K562 (cell line): ENCODE results near the gene KLKB1.

Experiments used
- CTCF ChIP-seq, 3 experiments: IDR thresholded peaks in 2 of 3; conservative IDR thresholded peaks in 1 of 3; 2 replicates each; pipeline ENCODE4 v1.5.1; 2011 to 2012; ENCODE audit warnings: low read length in 3 of 3, mild to moderate bottlenecking in 3 of 3, control low read depth in 2 of 3, improper control_type of control experiment in 1 of 3, inconsistent platforms in 1 of 3, low read depth in 1 of 3, mixed read lengths in 1 of 3, moderate library complexity in 1 of 3; ENCODE audit not compliant: insufficient read depth in 2 of 3
- TAF7 ChIP-seq: fragments of 450-650 bp; IDR thresholded peaks from 2 replicates; pipeline ENCODE4 v1.6.1; 2016; ENCODE audit warnings: missing genetic modification characterization, missing compliant biosample characterization
- TF ChIP-seq, protein P1 (sequence below): fragments of 450-650 bp; formaldehyde crosslinking; IDR thresholded peaks from 2 replicates; pipeline ENCODE4 v1.4.0; 2022; ENCODE audit warnings: missing genetic modification characterization

DNA sequence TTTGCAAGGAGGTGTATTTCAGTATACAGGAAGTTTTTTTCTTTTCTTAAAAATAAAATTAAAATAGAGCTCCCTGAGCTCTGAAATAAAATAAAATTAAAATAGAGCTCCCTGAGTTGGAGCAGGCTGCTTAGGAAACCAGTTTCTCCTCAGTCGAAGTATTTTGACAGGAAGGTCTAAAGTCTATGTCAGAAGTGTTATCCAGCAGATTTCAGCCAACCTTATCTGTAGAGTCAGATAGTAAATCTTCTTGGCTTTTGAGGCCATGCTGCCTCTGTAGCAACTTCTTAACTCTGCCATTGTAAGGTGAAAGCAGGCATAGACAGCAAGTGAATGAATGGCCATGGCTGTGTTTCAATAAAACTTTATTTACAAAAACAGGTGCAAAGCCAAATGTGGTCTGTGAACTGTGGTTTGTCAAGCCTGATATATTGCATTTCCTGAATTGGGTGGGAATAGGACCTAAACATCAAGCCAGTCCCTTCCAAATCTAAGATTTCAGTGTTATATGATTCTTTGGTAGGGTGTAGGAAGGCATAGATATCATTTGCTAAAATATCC, 9.5 kb upstream of the KLKB1 start:
- TF ChIP-seq, protein P1, sequence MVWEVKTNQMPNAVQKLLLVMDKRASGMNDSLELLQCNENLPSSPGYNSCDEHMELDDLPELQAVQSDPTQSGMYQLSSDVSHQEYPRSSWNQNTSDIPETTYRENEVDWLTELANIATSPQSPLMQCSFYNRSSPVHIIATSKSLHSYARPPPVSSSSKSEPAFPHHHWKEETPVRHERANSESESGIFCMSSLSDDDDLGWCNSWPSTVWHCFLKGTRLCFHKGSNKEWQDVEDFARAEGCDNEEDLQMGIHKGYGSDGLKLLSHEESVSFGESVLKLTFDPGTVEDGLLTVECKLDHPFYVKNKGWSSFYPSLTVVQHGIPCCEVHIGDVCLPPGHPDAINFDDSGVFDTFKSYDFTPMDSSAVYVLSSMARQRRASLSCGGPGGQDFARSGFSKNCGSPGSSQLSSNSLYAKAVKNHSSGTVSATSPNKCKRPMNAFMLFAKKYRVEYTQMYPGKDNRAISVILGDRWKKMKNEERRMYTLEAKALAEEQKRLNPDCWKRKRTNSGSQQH = no peak
- TF ChIP-seq TAF7 (tag) (no peak), CTCF (IDR thresholded peaks at IDR 0.05 in 2 of 3, conservative IDR thresholded peaks at IDR 0.05 in 1 of 3; ENCODE audit: insufficient read depth in 2 of 3, low read depth in 1 of 3, low read length in 3 of 3) (no peak)
